GM18502 (cell line): Measurements from ENCODE around the gene KDM1B.
"Not testable (repeated sequence)": the region's sequence is repeated elsewhere in the genome, so short reads cannot be mapped to it uniquely, and the experiment has no call there.

Experiments used
- ATAC-seq: cut with Tn5 transposase; IDR thresholded peaks from one replicate; pipeline ENCODE4 v1.9.1; 2021; ENCODE audit warnings: mild to moderate bottlenecking; ENCODE audit not compliant: unreplicated experiment, poor library complexity

Gene KDM1B

DNA sequence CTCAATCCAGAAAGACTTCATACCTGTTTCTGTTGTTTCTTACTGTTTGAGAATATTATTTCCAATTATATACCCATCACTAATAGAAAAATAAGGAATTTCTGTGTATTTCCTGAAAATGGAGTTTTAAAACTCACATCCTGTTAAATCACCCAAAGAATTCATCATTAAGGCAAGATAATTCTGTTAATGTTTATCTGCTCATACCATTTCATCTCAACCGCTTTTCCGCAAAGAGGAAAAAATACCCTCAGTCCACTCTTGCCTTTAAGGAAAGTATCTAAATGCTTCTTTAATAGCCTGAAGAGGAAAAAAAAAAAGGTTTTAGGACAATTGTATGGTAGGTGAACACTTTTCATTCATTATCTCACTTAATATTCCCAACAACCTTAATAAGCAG lies 7.6 kb upstream of the KDM1B start:
- ATAC-seq = no peak

DNA sequence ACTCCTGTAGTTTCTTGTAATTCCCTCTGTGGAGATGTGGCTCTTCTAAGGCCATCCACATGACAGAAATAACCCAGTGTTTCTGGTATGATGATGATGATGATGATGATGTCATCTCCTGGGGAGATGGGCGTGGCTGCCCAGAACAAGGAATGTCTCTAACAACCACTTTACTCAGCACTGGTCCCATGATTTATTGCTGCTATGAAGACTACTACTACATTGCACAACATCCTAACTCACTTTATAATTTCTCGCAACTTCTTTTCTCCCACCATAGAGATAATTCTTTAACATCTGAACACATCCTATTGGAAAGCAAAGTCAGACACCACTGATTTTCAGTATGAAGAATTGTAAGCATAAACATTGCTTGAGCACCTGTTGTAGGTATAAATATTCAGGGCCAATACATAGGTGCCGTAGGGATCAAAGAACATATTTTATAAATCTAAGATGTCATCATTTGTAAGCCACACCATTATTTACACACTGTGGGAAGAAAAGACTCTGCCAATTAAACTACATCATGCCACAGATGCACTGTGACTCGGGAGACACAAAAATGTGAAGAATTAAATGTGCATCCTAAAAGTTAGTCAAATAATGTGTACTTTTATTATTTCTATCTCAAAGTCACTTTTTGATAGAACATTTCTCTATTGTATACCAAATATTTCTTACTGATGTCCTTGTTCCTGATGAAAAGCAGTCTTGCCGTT lies 6.8 kb upstream of the KDM1B start:
- no peak for ATAC-seq

- ATAC-seq = not testable (repeated sequence)
These were observed 3.8 kb upstream of the KDM1B start for GRCh38 chr6:18151391-18151790.

GRCh38 chr6:18151801-18152200 lies 3.4 kb upstream of the KDM1B start:
- no peak for ATAC-seq

DNA sequence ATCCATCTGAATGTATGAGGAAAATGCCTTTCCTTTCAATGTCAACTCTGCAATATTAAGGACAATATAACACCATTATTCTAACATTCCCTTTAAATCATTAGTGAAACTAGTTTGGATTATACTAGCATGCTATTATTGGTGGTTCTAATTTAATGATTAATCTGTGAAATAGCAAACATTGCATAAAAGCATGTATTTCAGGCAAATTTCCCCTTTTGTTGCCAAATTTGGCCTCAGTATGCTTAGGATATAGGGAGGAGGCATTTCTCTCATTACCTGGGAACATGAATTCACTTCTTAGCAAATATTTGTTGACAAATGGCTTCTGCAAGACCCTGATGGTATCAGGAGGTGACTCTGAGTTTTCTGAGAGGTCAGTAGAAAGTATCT lies 1.9 kb upstream of the KDM1B start:
- no peak for ATAC-seq

DNA sequence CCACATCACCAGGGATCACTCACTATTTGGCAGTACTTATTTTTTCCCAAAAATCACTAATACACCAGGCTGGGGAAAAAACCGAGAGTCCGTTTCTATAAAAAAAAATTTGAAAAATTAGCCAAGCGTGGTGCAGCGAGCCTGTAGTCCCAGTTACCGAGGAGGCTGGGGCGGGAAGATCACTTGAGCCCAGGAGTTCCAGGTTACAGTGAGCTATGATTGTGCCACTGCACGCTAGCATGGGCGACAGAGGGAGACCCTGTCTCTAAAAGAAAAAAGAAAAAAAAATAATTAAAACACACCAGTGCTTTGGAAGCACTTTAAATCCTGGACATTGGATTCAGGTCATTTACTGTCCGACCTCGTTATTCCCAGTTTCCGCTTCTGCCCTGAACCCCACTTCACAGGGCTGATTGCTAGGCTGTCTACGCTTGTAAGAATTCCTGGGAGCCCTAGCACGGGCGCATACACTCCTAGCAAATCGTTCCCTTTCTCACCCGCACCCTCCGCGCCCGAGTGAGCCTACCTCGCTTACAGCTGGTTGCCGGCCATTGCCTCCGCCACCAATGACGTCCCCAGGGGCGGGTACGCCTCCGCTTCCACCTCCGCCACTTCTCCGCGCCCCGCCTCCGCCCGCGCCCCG lies 594 bp upstream of the KDM1B start, which contains the start of gene TPMT:
Gene TPMT (minus strand): TSS at position 571 of the 643 bp plus-strand sequence. CDS start 5,950 bp downstream, outside the sequence.
- ATAC-seq = peak; percentile 56

DNA sequence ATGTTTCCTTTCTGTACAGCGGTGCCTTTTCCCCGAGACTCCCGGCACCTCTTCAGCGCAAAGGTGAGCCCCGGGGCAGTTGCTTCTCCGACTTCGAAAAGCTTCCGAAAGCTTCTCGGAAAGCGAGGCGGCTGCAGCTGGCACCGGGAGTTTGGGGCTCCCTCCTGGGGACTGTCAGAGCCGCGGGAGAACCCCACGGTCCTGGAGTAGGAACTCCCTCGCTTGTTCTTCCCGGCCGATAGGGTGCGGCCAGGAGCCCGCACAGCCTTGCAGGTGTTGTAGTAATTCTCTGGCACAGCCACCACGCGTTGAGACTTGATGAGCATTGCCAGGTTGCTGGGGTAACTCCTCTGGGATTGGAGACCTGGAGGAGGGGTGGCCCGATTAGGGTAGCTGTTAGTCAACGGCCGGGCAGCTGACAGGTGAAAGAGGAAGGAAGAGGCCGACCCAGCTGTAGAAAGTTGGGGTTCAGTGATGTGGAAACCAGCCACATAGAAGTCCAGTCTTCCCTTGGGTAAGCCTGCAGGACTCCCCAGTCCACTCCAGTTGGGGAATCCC lies 721 bp downstream of the KDM1B start:
- ATAC-seq = peak; percentile 38

GRCh38 chr6:18160911-18161310 lies 5.7 kb downstream of the KDM1B start:
- no peak for ATAC-seq

GRCh38 chr6:18161431-18161830 lies 6.2 kb downstream of the KDM1B start:
- ATAC-seq = no peak

- no peak for ATAC-seq
These were observed 7.2 kb downstream of the KDM1B start for GRCh38 chr6:18162401-18162800.

DNA sequence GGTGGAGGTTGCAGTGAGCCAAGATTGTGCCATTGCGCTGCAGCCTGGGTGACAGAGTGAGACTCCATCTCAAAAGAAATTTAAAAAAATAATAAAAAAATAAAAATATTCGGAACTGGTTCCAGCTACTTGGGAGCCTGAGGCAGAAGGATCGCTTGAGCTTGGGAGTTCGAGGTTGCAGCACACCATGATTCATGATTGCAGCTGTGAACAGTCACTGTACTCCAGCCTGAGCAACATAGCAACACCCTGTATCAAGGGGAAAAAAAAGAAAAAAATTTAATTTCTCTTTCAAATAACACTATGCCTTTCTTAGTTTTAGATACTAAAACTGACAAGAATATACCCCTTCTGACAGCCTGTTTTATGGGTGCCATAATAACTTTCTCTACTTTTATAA lies 10.5 kb downstream of the KDM1B start:
- ATAC-seq = no peak

GRCh38 chr6:18166312-18167036 lies 11.3 kb downstream of the KDM1B start:
- ATAC-seq = no peak

DNA sequence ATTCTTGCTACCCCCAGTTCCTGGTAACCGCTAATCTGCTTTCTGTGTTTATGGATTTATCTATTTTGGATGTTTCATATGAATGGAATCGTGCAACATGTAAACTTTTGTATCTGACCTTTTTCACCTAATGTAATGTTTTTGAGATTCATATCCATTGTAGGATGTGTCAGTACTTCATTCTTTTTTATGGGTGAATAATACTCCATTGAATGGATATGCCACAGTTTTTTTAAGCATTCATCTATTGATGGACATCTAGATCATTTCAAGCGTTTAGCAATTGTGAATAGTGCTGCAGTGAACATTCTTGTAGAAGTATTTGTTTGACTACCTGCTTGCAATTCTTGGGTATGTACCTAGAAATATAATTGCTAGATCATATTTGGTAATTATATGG lies 13.0 kb downstream of the KDM1B start:
- ATAC-seq = no peak

- ATAC-seq = no peak
These were observed 16.6 kb downstream of the KDM1B start for GRCh38 chr6:18171871-18172270.

DNA sequence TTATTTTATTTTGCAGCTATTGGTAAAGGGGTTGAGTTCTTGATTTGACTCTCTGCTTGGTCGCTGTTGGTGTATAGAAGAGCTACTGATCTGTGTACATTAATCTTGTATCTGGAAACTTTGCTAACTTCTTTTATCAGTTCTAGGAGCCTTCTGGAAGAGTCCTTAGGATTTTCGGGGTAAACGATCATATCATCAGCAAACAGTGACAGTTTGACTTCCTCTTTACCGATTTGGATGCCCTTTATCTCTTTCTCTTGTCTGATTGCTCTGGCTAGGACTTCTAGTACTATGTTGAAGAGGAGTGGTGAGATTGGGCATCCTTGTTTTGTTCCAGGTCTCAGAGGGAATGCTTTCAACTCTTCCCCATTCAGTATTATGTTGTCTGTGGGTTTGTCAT lies 21.0 kb downstream of the KDM1B start:
- not testable (repeated sequence) for ATAC-seq

DNA sequence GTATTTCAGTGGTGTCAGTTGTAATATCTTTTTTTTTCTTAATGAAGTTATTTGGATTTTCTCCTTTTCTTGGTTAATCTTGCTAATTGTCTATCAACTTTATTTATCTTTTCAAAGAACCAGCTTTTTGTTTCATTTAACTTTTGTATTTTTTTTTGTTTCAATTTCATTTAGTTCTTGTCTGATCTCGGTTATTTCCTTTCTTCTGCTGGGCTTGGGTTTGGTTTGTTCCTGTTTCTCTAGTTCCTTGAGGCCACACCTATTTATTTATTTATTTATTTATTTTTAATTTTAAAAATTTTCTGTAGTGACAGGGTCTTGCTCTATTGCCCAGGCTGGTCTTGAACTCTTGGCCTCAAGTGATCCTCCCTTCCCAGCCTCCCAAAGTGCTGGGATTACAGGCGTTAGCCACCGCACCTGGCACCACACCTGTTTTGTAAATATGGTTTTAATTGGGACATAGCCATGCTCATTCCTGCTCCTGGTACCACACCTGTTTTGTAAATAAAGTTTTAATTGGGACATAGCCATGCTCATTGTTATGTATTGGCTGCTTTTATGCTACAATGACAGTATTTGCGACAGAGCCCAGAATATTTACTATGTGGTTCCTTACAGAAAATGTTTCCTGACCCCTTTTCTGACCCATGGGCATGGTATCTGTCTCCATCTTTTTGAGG lies 22.2 kb downstream of the KDM1B start:
- no peak for ATAC-seq

- no peak for ATAC-seq
These were observed 23.9 kb downstream of the KDM1B start for GRCh38 chr6:18178960-18179615.

GRCh38 chr6:18179770-18180356 lies 24.6 kb downstream of the KDM1B start:
- no peak for ATAC-seq

GRCh38 chr6:18182568-18182967 lies 27.3 kb downstream of the KDM1B start:
- no peak for ATAC-seq

- ATAC-seq = no peak
These were observed 28.5 kb downstream of the KDM1B start for GRCh38 chr6:18183766-18184165.
